Testis (tissue), 3 donors: Measurements from ENCODE around the gene SORT1. TPM values are rescaled to one million over a fixed set of nuclear protein-coding genes. Genes with fewer than 3 reads are reported as not detected.
"Not testable (repeated sequence)": the region's sequence is repeated elsewhere in the genome, so short reads cannot be mapped to it uniquely, and the experiment has no call there.

Source experiments
- DNase-seq: peaks from one replicate; pipeline ENCODE4 v3.0.0-alpha.2; 2019
- H3K27ac ChIP-seq, 2 donors: fragments of 200-600 bp; sonication (generic); one replicate each; pipeline ENCODE4 v1.5.1; 2019
- H3K27me3 ChIP-seq: fragments of 200-600 bp; sonication (generic); one replicate; pipeline ENCODE4 v1.5.1; 2019
- H3K36me3 ChIP-seq: fragments of 200-600 bp; sonication (generic); one replicate; pipeline ENCODE4 v1.5.1; 2017; ENCODE audit warnings: low read depth; ENCODE audit errors: missing control alignments
- H3K4me1 ChIP-seq: fragments of 200-600 bp; sonication (generic); one replicate; pipeline ENCODE4 v1.5.1; 2019
- H3K4me3 ChIP-seq, 2 donors: fragments of 200-600 bp; sonication (generic); one replicate each; pipeline ENCODE4 v1.5.1; 2017 to 2019
- H3K9me3 ChIP-seq: fragments of 200-600 bp; sonication (generic); one replicate; pipeline ENCODE4 v1.5.1; 2017
- POLR2A ChIP-seq: fragments of 450-650 bp; IDR thresholded peaks from one replicate; pipeline ENCODE4 v1.6.1; 2017; ENCODE audit warnings: antibody characterized with exemption, mild to moderate bottlenecking, moderate library complexity
- WGBS, 2 donors: methylation state at CpG; one replicate each; pipeline ENCODE4 v1.1.5; 2018; 5-methylcytosine and 5-hydroxymethylcytosine counted together
- intact Hi-C: fragments of 100-400 bp; cut with DNase I; formaldehyde crosslinking; loops from one replicate; pipeline ENCODE4 v1.15.1; 2023; ENCODE audit warnings: low total_unique reads
- polyA plus RNA-seq: library from polyadenylated mRNA; stranded (reverse); fragments of 350-450 nt; fragmentation: Illumina TruSeq; extraction: RNeasy Lipid Tissue Mini Kit (QIAGEN cat#74804); gene quantifications from one replicate; pipeline ENCODE4 v1.2.3, GENCODE V29; 2014; ENCODE audit warnings: low read depth, low replicate concordance; ENCODE audit not compliant: insufficient read depth
- total RNA-seq, 2 donors: library from RNA; depleted of rRNA; stranded (reverse); fragments of >200 nt; gene quantifications; one replicate each; pipeline ENCODE4 v1.2.3, GENCODE V29; 2016
- TF ChIP-seq, protein P1 (sequence below), 3 experiments: fragments of 450-650 bp in 2 of 3; fragments of 200-600 bp in 1 of 3; sonication (generic) in 1 of 3; IDR thresholded peaks; one replicate each; pipeline ENCODE4 v1.5.1; 2016 to 2019; ENCODE audit warnings: antibody characterized with exemption in 3 of 3, mild to moderate bottlenecking in 2 of 3, moderate library complexity in 1 of 3

The SORT1 gene
- total and polyA plus RNA-seq, 3 donors from 2014 or later: 110 to 212 (median 174) TPM

DNA sequence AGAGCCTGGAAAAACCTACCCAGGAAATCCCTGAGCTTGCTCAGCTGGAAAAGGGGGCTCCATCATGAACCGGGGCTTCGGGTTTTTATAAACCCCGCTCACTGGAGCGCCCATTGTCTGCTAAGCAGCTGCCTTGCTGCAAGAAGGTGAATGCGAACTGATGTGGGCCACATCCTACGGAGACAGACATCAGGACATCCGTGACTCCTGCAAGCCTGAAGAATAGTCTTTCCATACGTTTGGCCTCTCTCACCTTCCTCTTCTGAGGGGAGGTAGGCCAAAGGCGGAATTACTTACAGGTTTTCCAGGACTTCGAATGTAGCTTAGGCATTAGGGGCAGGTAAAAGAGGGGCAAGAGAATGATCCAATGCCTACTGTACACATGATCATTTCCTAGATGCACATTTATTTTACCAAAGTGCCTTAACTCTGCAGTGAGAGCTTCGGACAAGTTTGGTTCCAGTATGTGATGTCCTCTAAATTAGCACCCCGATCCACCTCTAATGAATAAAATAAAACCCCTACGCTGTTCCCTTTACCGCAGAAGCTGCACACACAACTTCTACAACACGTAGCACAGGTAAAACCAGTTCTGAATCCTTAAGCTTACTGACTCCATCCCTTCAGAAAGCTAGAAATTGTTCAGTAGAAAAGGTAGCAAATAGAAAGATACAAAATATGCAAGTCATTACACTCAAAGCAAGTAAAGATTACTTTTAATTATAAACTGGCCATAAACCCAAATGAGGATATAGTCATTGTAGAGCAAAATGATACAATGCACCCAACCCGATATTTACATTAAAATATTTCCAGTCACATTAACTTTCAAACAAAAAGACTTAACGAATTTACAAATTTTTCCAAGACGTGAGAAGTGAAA lies 866 bp upstream of the SORT1 start:
- H3K27ac ChIP-seq: peak overlapping the region; percentile 82 to 88
- peaks cover 30% of the 10 kb centered on the region for H3K4me1 ChIP-seq
- WGBS, 2 donors: 26 to 28% methylated on average over 16 to 18 of the region's 18 CpGs
- intact Hi-C loops: loop anchor here (5.0 kb wide), 1 partner anchor 116 kb away; the partner anchor contains the start of gene PSRC1
- TF ChIP-seq, protein P1, sequence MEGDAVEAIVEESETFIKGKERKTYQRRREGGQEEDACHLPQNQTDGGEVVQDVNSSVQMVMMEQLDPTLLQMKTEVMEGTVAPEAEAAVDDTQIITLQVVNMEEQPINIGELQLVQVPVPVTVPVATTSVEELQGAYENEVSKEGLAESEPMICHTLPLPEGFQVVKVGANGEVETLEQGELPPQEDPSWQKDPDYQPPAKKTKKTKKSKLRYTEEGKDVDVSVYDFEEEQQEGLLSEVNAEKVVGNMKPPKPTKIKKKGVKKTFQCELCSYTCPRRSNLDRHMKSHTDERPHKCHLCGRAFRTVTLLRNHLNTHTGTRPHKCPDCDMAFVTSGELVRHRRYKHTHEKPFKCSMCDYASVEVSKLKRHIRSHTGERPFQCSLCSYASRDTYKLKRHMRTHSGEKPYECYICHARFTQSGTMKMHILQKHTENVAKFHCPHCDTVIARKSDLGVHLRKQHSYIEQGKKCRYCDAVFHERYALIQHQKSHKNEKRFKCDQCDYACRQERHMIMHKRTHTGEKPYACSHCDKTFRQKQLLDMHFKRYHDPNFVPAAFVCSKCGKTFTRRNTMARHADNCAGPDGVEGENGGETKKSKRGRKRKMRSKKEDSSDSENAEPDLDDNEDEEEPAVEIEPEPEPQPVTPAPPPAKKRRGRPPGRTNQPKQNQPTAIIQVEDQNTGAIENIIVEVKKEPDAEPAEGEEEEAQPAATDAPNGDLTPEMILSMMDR (IDR thresholded peaks at IDR 0.05): no peak
- TF ChIP-seq POLR2A: no peak
- H3K9me3 ChIP-seq: no peaks in the 10 kb centered on the region
- no peaks in the 10 kb centered on the region for H3K36me3 ChIP-seq
- no peaks in the 10 kb centered on the region for H3K27me3 ChIP-seq
- no peak for DNase-seq
- peak overlapping the region; percentile 68 to 91 for H3K4me3 ChIP-seq

- peak overlapping the region; percentile 68 to 91 for H3K4me3 ChIP-seq
- H3K36me3 ChIP-seq: no peaks in the 10 kb centered on the region
- H3K9me3 ChIP-seq: no peaks in the 10 kb centered on the region
- H3K4me1 ChIP-seq: peaks cover 46% of the 10 kb centered on the region
- TF ChIP-seq POLR2A: no peak
- TF ChIP-seq, protein P1 (IDR thresholded peaks at IDR 0.05): no peak
- no peaks in the 10 kb centered on the region for H3K27me3 ChIP-seq
- intact Hi-C loops: loop anchor here (5.0 kb wide), 1 partner anchor 115 kb away; the partner anchor contains the start of gene PSRC1
- WGBS, 2 donors: 4 to 13% methylated on average over 27 to 38 of the region's 46 CpGs
- DNase-seq: peak; percentile 46
- peak overlapping the region; percentile 75 to 82 for H3K27ac ChIP-seq
Observed at GRCh38 chr1:109396871-109397580, 692 bp downstream of the SORT1 start.

- TF ChIP-seq POLR2A: no peak
- TF ChIP-seq, protein P1 (IDR thresholded peaks at IDR 0.05): no peak
- H3K27ac ChIP-seq: peak overlapping the region; percentile 75 to 82
- no peaks in the 10 kb centered on the region for H3K27me3 ChIP-seq
- H3K9me3 ChIP-seq: no peaks in the 10 kb centered on the region
- peak overlapping the region; percentile 68 to 91 for H3K4me3 ChIP-seq
- 16 to 17% methylated on average over 2 of the region's 2 CpGs for WGBS, 2 donors
- H3K36me3 ChIP-seq: no peaks in the 10 kb centered on the region
- peak; percentile 33 for DNase-seq
- peaks cover 50% of the 10 kb centered on the region for H3K4me1 ChIP-seq
- intact Hi-C loops: loop anchor here (5.0 kb wide), 1 partner anchor 114 kb away; the partner anchor contains the start of gene PSRC1
Observed at GRCh38 chr1:109396513-109396839, 1.2 kb downstream of the SORT1 start.

DNA sequence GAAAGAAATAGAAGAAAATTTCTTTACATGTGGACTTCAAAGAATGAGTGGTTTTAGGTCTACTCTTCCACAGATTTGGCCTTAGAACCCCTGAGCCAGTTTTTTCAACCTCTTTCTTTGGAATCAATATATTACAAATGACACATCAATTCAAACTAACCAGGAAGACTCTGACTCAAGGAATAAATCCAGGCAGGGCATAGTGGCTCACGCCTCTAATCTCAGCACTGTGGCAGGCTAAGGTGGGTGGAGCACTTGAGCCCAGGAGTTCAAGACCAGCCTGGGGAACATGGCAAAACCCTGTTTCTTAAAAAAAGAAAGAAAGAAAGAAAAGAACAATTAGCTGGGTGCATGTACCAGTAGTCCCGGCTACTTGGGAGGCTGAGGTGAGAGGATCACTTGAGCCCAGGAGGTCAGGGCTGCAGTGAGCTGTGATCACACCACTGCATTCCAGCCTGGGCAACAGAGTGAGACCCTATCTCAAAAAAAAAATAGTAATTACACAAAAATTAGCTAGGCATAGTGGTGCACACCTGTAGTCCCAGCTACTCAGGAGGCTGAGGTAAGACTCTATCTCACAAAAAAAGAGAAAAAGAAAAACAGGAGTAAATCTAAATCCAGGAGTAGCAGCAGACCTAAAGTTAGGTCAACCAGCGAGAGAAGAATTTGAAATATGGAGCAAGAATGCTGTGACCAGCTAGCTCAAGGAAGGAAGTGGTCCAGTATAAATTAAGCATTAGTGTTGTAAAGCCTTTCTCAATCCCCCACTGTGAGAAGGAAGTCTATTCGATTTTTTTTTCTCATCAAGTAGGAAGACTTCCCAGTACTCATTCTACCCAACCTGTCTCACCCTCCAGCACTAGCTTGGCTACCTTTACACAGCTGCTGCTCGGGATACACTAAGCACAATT lies 1.9 kb downstream of the SORT1 start:
- no peak for DNase-seq
- Histone ChIP-seq H3K27me3 (no peaks in the 10 kb centered on the region), H3K36me3 (no peaks in the 10 kb centered on the region), H3K27ac (peak overlapping the region; percentile 75 to 82), H3K9me3 (no peaks in the 10 kb centered on the region), H3K4me3 (peak overlapping the region; percentile 68 to 91), H3K4me1 (peaks cover 56% of the 10 kb centered on the region)
- intact Hi-C loops: loop anchor here (5.0 kb wide), 1 partner anchor 114 kb away; the partner anchor contains the start of gene PSRC1
- 32 to 37% methylated on average over 5 of the region's 5 CpGs for WGBS, 2 donors
- no peak for TF ChIP-seq POLR2A
- TF ChIP-seq, protein P1 (IDR thresholded peaks at IDR 0.05): no peak

- 33 to 47% methylated on average over 8 of the region's 8 CpGs for WGBS, 2 donors
- not testable (repeated sequence) for DNase-seq, H3K9me3 ChIP-seq, H3K27me3 ChIP-seq, H3K4me3 ChIP-seq, H3K36me3 ChIP-seq
- intact Hi-C loops: loop anchor here (5.0 kb wide), 1 partner anchor 113 kb away; the partner anchor contains the start of gene PSRC1
- Histone ChIP-seq H3K4me1 (peaks cover 59% of the 10 kb centered on the region), H3K27ac (peak overlapping the region; percentile 14 to 82)
Observed at GRCh38 chr1:109395282-109395599, 2.5 kb downstream of the SORT1 start.
